CD14-positive monocyte (primary cell): ENCODE results near the gene APOBEC3A. TPM values are rescaled to one million over a fixed set of nuclear protein-coding genes. Genes with fewer than 3 reads are reported as not detected.

Experiments used
- DNase-seq, 3 donors: peaks; one replicate each; pipeline ENCODE4 v3.0.0-alpha.2; 2011 to 2022
- H2AFZ ChIP-seq: 2 replicates; pipeline ENCODE4 v1.6.0; 2012; ENCODE audit warnings: mild to moderate bottlenecking, low read depth, low read length, inconsistent platforms; ENCODE audit not compliant: insufficient read depth, poor library complexity, severe bottlenecking
- H3K27ac ChIP-seq, 2 donors: 1 replicate in 1 of 2; 2 replicates in 1 of 2; pipeline ENCODE4 v1.5.1; 2012 to 2013; ENCODE audit warnings: low read length in 2 of 2, control low read depth in 1 of 2, inconsistent platforms in 1 of 2, low read depth in 1 of 2, mild to moderate bottlenecking in 1 of 2
- H3K27me3 ChIP-seq, 2 donors: one replicate each; pipeline versions ENCODE4 v1.6.0 to v1.6.1; 2011 to 2013; ENCODE audit warnings: low read length in 2 of 2; ENCODE audit not compliant: control insufficient read depth in 2 of 2, insufficient read depth in 2 of 2
- H3K36me3 ChIP-seq, 2 donors: replicated peaks in 1 of 2; 1 replicate in 1 of 2; 2 replicates in 1 of 2; pipeline versions ENCODE4 v1.5.1 to v1.6.1; 2012 to 2013; ENCODE audit warnings: low read length in 2 of 2, control low read depth in 1 of 2, inconsistent platforms in 1 of 2, mild to moderate bottlenecking in 1 of 2; ENCODE audit not compliant: insufficient read depth in 2 of 2, control insufficient read depth in 1 of 2
- H3K4me1 ChIP-seq, 2 donors: 1 replicate in 1 of 2; 2 replicates in 1 of 2; pipeline versions ENCODE4 v1.5.1 to v1.6.1; 2012 to 2013; ENCODE audit warnings: low read length in 2 of 2, control low read depth in 1 of 2, inconsistent platforms in 1 of 2, mild to moderate bottlenecking in 1 of 2, moderate library complexity in 1 of 2; ENCODE audit not compliant: insufficient read depth in 2 of 2, control insufficient read depth in 1 of 2
- H3K4me2 ChIP-seq: replicated peaks from 2 replicates; pipeline ENCODE3; 2012; ENCODE audit warnings: low read length, moderate library complexity, mild to moderate bottlenecking; ENCODE audit not compliant: poor library complexity, severe bottlenecking; ENCODE audit errors: extremely low read depth
- H3K4me3 ChIP-seq, 3 experiments: fragments of 200-600 bp in 1 of 3; sonication (generic) in 1 of 3; replicated peaks in 1 of 3; 1 replicate in 2 of 3; 2 replicates in 1 of 3; pipeline ENCODE4 v1.5.1; 2011 to 2013; ENCODE audit warnings: low read length in 3 of 3, mild to moderate bottlenecking in 3 of 3, control low read depth in 2 of 3, low read depth in 2 of 3, inconsistent platforms in 1 of 3, moderate library complexity in 1 of 3
- H3K79me2 ChIP-seq: 2 replicates; pipeline ENCODE4 v1.6.0; 2012; ENCODE audit warnings: mild to moderate bottlenecking, control low read depth, inconsistent platforms, low read length, moderate library complexity; ENCODE audit not compliant: insufficient read depth
- H3K9ac ChIP-seq: 2 replicates; pipeline ENCODE4 v1.6.0; 2017; ENCODE audit warnings: low read length, mild to moderate bottlenecking; ENCODE audit not compliant: insufficient read depth, poor library complexity, severe bottlenecking
- H3K9me3 ChIP-seq, 2 donors: replicated peaks in 1 of 2; 1 replicate in 1 of 2; 2 replicates in 1 of 2; pipeline versions ENCODE4 v1.5.1 to v1.6.1; 2012 to 2013; ENCODE audit warnings: low read length in 2 of 2, control low read depth in 1 of 2; ENCODE audit not compliant: control insufficient read depth in 1 of 2, insufficient read depth in 1 of 2
- H4K20me1 ChIP-seq: 2 replicates; pipeline ENCODE4 v1.6.0; 2012; ENCODE audit warnings: mild to moderate bottlenecking, low read length, control low read depth, moderate library complexity; ENCODE audit not compliant: insufficient read depth
- H3K27ac Mint-ChIP-seq, 7 donors: one replicate each; pipeline ENCODE4 v1.8.0; 2020; ENCODE audit warnings: mild to moderate bottlenecking in 7 of 7, mixed read lengths in 7 of 7, moderate library complexity in 6 of 7, inconsistent platforms in 2 of 7
- H3K27me3 Mint-ChIP-seq, 3 donors: one replicate each; pipeline ENCODE4 v1.8.0; 2021 to 2022; ENCODE audit warnings: low read depth in 3 of 3, mild to moderate bottlenecking in 3 of 3, mixed read lengths in 3 of 3, moderate library complexity in 3 of 3, inconsistent platforms in 1 of 3
- H3K36me3 Mint-ChIP-seq, 2 donors: one replicate each; pipeline ENCODE4 v1.8.0; 2020; ENCODE audit warnings: mixed read lengths in 2 of 2, inconsistent platforms in 1 of 2, mild to moderate bottlenecking in 1 of 2
- H3K4me1 Mint-ChIP-seq: one replicate; pipeline ENCODE4 v1.8.0; 2020; ENCODE audit warnings: mild to moderate bottlenecking, mixed read lengths
- H3K4me3 Mint-ChIP-seq, 2 donors: one replicate each; pipeline ENCODE4 v1.8.0; 2020; ENCODE audit warnings: mild to moderate bottlenecking in 2 of 2, mixed read lengths in 2 of 2, moderate library complexity in 1 of 2
- H3K9me3 Mint-ChIP-seq, 7 donors: one replicate each; pipeline ENCODE4 v1.8.0; 2020 to 2022; ENCODE audit warnings: mixed read lengths in 7 of 7, mild to moderate bottlenecking in 6 of 7, moderate library complexity in 6 of 7, inconsistent platforms in 2 of 7
- WGBS: methylation state at CpG from one replicate; pipeline ENCODE4 v1.1.5; 2013; ENCODE audit warnings: missing lambda C conversion rate; ENCODE audit not compliant: insufficient coverage; 5-methylcytosine and 5-hydroxymethylcytosine counted together
- intact Hi-C, 2 donors: fragments of 100-400 bp; cut with micrococcal nuclease; formaldehyde crosslinking; loops; one replicate each; pipeline versions ENCODE4 v1.15.0 to v1.15.1; 2023
- polyA plus RNA-seq, 3 donors: library from polyadenylated mRNA; depleted of rRNA in 1 of 3; unstranded in 2 of 3; stranded (reverse) in 1 of 3; fragments of 300-500 nt in 2 of 3; fragments of >200 nt in 1 of 3; fragmentation: Illumina TruSeq in 2 of 3; gene quantifications; 1 replicate in 2 of 3; 2 replicates in 1 of 3; pipeline ENCODE4 v1.2.3, GENCODE V29; 2012 to 2021
- TF ChIP-seq, protein P1 (sequence below): fragments of 200-600 bp; IDR thresholded peaks from one replicate; pipeline ENCODE4 v1.8.0; 2022; ENCODE audit warnings: antibody characterized with exemption, mild to moderate bottlenecking

The APOBEC3A gene
- polyA plus RNA-seq, 3 donors, result 233 to 845 (median 247) TPM

- Mint-ChIP-seq H3K4me3 (peak overlapping the region; percentile 70), H3K27me3 (peaks cover 10 to 27% (median 21%) of the 10 kb centered on the region in 3 donors), H3K36me3 (peaks cover 6 to 7% of the 10 kb centered on the region in 2 donors), H3K4me1 (peaks cover 76% of the 10 kb centered on the region), H3K27ac (peak overlapping the region; percentile 97 to 99 (median 99)), H3K9me3 (peaks cover 0 to 7% (median 4%) of the 10 kb centered on the region in 7 donors)
- Histone ChIP-seq H3K4me3 (peak overlapping the region in 1 of 3 experiments; percentile 63), H3K27me3 (no peaks in the 10 kb centered on the region), H2AFZ (peak overlapping the region; percentile 41), H3K4me2 (peak overlapping the region; percentile 57), H3K79me2 (no peaks in the 10 kb centered on the region), H3K4me1 (peaks cover 71 to 73% of the 10 kb centered on the region in 2 donors), H3K9me3 (no peaks in the 10 kb centered on the region), H3K27ac (peak overlapping the region; percentile 79 to 95), H4K20me1 (no peaks in the 10 kb centered on the region), H3K36me3 (no peaks in the 10 kb centered on the region), H3K9ac (peak overlapping the region; percentile 57)
- intact Hi-C loops, result loop anchor here in 1 of 2 donors (5.0 to 10.0 kb wide), 2 partner anchors 188 to 335 kb away; partner anchors contain the start of gene SUN2
- DNase-seq, result no peak
- TF ChIP-seq, protein P1, sequence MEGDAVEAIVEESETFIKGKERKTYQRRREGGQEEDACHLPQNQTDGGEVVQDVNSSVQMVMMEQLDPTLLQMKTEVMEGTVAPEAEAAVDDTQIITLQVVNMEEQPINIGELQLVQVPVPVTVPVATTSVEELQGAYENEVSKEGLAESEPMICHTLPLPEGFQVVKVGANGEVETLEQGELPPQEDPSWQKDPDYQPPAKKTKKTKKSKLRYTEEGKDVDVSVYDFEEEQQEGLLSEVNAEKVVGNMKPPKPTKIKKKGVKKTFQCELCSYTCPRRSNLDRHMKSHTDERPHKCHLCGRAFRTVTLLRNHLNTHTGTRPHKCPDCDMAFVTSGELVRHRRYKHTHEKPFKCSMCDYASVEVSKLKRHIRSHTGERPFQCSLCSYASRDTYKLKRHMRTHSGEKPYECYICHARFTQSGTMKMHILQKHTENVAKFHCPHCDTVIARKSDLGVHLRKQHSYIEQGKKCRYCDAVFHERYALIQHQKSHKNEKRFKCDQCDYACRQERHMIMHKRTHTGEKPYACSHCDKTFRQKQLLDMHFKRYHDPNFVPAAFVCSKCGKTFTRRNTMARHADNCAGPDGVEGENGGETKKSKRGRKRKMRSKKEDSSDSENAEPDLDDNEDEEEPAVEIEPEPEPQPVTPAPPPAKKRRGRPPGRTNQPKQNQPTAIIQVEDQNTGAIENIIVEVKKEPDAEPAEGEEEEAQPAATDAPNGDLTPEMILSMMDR, result no peak
- WGBS, result 48% methylated on average over 4 of the region's 5 CpGs
Observed at GRCh38 chr22:38942702-38943101, 14.7 kb upstream of the APOBEC3A start.

GRCh38 chr22:38943201-38943600 is 14.2 kb upstream of the APOBEC3A start:
- TF ChIP-seq, protein P1, result no peak
- Histone ChIP-seq H3K27me3 (no peaks in the 10 kb centered on the region), H3K9ac (peak overlapping the region; percentile 57), H3K36me3 (no peaks in the 10 kb centered on the region), H3K4me2 (peak overlapping the region; percentile 57), H3K4me3 (peak overlapping the region in 1 of 3 experiments; percentile 63), H3K79me2 (no peaks in the 10 kb centered on the region), H2AFZ (peak overlapping the region; percentile 41), H4K20me1 (no peaks in the 10 kb centered on the region), H3K9me3 (no peaks in the 10 kb centered on the region), H3K27ac (peak overlapping the region; percentile 79 to 95), H3K4me1 (peaks cover 76 to 78% of the 10 kb centered on the region in 2 donors)
- Mint-ChIP-seq H3K27ac (peak overlapping the region; percentile 97 to 99 (median 99)), H3K27me3 (peaks cover 5 to 27% (median 16%) of the 10 kb centered on the region in 3 donors), H3K9me3 (peaks cover 0 to 7% (median 4%) of the 10 kb centered on the region in 7 donors), H3K36me3 (peaks cover 7 to 9% of the 10 kb centered on the region in 2 donors), H3K4me3 (peak overlapping the region; percentile 70), H3K4me1 (peaks cover 80% of the 10 kb centered on the region)
- DNase-seq, result peak; percentile 67 to 75 (median 73)
- intact Hi-C loops, result loop anchor here in 1 of 2 donors (5.0 to 10.0 kb wide), 2 partner anchors 188 to 334 kb away; partner anchors contain the start of gene SUN2
- WGBS, result 0% methylated on average over 5 of the region's 9 CpGs
